GM12874 (cell line): ENCODE results near the gene CDC16.
A peak's percentile ranks its signal among the peaks of the same experiment; 100 is the strongest.

Experiments
- TF ChIP-seq, protein P1 (sequence below): IDR thresholded peaks from 2 replicates; pipeline ENCODE4 v1.5.1; 2011; ENCODE audit warnings: low read depth, mild to moderate bottlenecking, control low read depth, low read length, moderate library complexity; ENCODE audit not compliant: insufficient read depth

CDC16 gene

DNA sequence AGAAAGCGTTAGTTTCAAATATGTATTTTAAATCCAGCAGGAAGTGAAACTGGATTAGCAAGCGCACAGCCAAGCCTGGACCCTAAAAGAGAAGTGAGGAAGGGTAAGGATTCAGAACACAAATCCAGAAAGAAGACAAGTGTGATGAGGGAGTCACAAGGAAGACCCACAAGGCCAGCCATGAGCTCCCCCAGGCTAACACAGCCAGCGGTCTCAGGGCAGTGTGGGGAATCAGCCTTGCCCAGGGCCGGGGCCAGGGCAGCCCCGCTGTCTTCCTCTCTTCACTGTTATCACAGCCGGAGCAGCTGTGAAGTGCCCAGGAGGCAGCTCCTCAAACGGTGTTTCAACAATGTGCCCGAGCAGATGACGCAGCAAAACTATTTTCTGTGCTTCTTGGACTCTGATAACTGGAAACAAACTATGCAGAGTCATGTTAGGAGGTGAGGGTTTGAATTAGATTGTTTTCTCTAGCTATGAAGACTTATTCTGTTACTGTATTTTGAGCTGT is 12.2 kb upstream of the CDC16 start:
- TF ChIP-seq, protein P1, sequence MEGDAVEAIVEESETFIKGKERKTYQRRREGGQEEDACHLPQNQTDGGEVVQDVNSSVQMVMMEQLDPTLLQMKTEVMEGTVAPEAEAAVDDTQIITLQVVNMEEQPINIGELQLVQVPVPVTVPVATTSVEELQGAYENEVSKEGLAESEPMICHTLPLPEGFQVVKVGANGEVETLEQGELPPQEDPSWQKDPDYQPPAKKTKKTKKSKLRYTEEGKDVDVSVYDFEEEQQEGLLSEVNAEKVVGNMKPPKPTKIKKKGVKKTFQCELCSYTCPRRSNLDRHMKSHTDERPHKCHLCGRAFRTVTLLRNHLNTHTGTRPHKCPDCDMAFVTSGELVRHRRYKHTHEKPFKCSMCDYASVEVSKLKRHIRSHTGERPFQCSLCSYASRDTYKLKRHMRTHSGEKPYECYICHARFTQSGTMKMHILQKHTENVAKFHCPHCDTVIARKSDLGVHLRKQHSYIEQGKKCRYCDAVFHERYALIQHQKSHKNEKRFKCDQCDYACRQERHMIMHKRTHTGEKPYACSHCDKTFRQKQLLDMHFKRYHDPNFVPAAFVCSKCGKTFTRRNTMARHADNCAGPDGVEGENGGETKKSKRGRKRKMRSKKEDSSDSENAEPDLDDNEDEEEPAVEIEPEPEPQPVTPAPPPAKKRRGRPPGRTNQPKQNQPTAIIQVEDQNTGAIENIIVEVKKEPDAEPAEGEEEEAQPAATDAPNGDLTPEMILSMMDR: no peak

DNA sequence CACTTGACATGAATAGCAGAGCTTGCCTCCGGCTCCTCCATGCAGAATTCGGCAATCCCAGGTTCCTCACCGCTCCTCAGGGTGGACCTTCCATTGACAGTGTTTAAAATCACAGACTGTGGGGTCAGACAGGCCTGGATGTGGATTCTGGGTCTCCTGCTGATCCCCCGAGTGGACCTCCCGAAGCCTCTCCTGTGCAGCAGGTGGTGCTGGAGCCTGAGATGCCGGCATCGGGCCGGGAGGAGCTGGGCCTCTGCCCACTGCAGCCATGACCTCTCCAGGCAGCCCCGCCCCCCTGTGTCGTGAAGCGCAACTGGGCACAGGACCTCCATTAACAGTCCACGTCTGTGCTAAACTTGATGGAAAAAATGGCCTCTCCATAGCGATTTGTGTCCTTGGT is 10.5 kb upstream of the CDC16 start:
- TF ChIP-seq, protein P1: no peak

DNA sequence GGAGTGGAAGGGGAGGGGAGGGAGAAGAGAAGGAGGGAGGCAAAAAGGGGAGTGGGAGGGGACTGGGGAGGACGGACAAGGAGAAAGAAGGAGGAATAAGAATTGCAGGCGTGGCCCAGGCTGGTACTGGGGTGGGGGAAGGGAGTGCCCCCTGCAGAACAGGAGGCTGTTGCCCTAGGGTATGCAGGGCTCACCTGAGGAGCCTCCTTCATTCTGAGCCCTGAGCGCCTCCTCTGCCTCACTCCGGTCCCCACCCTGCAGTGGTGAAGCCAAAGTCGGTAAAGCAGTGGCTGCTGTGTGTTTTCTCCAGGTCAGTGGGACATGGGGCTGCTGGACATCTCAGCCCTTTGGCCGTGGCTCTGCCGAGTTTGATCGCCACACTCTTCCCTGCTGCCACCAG is 9.1 kb upstream of the CDC16 start:
- TF ChIP-seq, protein P1: no peak

DNA sequence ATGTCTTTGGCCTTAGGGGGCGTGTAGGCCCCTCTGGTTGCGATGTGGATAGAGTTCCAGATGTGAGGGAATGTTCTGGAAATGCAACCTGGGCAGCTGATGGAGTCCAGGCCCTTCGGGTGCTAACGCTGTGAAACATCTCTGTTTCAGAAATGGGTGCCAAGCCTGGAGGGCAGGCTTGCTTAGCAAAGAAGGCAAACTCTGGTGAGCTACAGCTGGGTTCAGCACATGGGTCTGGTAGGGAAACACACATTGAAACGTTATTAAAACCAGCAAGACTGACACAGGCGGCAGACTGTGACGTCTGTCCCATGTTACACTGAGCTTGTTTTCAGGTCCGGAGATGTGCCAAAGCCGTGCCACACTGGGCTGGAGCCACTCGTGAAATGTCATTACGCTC is 8.6 kb upstream of the CDC16 start:
- TF ChIP-seq, protein P1: no peak

DNA sequence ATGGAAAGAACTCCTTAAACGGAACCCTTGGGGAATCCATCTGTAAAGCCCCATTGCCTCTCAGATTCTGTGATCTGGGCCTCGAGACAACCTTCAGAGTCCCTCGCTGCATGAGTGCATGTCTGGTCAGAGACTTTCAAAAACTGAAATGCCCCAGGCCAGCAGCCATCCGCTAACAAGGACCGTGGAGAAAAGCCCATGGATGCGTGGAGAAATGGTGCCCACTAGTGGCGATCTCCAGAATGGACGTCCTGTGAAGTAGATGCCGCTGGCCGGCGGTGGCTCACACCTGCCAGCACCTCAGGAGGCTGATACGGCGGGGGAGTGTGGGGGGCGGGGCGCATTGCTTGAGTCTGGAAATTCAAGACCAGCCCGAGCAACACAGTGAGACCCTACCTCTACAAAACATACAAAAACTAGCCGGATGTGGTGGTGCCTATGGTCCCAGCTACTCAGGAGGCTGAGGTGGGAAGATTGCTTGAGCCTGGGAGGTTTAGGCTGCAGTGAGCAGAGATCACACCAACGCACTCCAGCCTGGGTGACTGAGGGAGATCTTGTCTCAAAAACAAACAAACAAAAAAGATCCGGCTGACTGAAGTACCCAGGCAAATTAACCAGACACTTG is 7.9 kb upstream of the CDC16 start:
- TF ChIP-seq, protein P1: peak; percentile 97

DNA sequence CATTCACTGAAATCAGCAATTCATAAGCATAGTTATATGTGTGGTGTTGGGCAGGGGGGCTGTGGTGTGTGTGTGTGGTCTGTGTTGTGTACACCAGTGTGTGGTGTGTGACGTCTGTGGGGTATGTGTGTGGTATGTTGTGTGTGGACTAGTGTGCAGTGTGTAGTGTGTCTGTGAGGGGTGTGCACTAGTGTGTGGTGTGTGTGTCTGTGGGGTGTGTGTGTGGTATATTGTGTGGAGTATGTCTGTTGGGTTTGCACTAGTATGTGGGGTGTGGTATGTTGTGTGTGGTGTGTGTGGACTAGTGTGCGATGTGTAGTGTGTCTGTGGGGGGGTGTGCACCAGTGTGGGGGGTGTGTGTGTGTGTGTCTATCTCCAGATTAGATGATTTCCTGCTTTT is 7.2 kb upstream of the CDC16 start:
- TF ChIP-seq, protein P1: no peak

DNA sequence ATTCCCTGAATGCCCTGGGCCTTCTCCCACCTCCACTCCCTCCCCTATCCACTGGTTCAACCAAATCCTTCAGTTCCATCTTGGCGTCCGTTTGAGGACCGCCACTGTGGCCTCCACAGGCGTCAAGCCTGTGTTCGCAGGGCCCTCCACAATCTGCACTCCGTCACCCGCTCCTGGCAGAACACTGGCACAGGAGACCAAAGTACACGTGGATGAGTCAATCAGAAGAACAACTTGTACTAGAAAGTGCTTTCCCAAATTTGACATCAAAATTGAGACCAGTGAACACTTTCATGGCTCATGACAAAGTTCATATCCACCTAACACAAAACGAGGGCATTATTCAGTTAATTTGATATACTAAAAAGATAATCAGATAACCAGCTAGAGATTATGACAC is 6.5 kb upstream of the CDC16 start:
- TF ChIP-seq, protein P1: no peak
